PFSK-1 (cell line): Measurements from ENCODE around the gene FRMD4A.

Source experiments
- FOXP2 ChIP-seq: optimal IDR thresholded peaks from 2 replicates; pipeline ENCODE3; 2011; ENCODE audit warnings: borderline replicate concordance, control low read depth, inconsistent platforms; ENCODE audit not compliant: insufficient read depth; ENCODE audit errors: extremely low read length, extremely low read depth
- POLR2AphosphoS5 ChIP-seq: IDR thresholded peaks from 2 replicates; pipeline ENCODE4 v1.6.1; 2012; ENCODE audit warnings: low read depth, mild to moderate bottlenecking, control low read depth, low read length, moderate library complexity
- REST ChIP-seq, 2 experiments: IDR thresholded peaks; 2 replicates each; pipeline versions ENCODE4 v1.6.1 to v1.8.0; 2011 to 2012; ENCODE audit warnings: low read depth in 2 of 2, low read length in 2 of 2, control low read depth in 1 of 2, inconsistent platforms in 1 of 2, mild to moderate bottlenecking in 1 of 2, moderate library complexity in 1 of 2; ENCODE audit not compliant: insufficient read depth in 1 of 2
- SIN3A ChIP-seq: IDR thresholded peaks from 2 replicates; pipeline ENCODE4 v1.6.1; 2012; ENCODE audit warnings: mild to moderate bottlenecking, low read length, moderate library complexity, borderline replicate concordance; ENCODE audit not compliant: insufficient read depth
- TAF1 ChIP-seq: IDR thresholded peaks from 2 replicates; pipeline ENCODE4 v1.6.1; 2012; ENCODE audit warnings: low read length, control low read depth, borderline replicate concordance; ENCODE audit not compliant: insufficient read depth

The FRMD4A gene

DNA sequence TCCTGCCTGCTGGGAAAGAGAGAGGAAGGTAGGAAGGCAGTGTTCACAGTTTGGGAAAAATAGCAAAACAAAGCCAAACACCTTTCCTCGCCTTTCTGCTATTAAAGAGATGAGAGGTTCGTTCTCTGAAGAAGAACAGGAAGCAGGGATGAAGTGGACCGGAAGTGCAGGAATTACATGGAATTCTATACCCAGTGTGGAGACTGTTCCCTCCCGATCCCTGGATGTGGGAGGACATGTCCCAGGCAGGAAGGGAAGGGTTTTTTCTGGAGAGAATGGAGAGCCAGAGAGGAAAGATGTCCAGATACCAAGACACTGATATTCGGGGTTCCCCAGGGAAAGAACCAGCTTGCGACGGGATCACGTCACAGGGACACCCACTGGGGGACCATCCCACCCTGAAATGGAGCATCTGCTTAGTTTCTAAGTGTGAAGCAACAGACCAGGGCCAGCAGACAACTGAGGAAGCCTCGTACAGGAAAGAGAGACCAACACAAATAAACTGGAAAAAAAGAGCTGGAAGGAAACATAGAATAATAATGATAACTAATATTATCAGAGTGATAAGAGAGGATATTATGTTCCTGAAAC, 556.3 kb downstream of the FRMD4A start:
- TF ChIP-seq POLR2AphosphoS5 (no peak), SIN3A (no peak), FOXP2 (no peak), TAF1 (no peak), REST (IDR thresholded peaks at IDR 0.05; ENCODE audit: insufficient read depth in 1 of 2, low read depth in 2 of 2, low read length in 2 of 2) (no peak)

- no peak for TF ChIP-seq REST (IDR thresholded peaks at IDR 0.05; ENCODE audit: insufficient read depth in 1 of 2, low read depth in 2 of 2, low read length in 2 of 2)
- TF ChIP-seq TAF1: no peak
- TF ChIP-seq POLR2AphosphoS5: no peak
- no peak for TF ChIP-seq SIN3A
- TF ChIP-seq FOXP2: no peak
These were observed 557.1 kb downstream of the FRMD4A start for GRCh38 chr10:13773496-13774170.

GRCh38 chr10:13773043-13773442, 557.7 kb downstream of the FRMD4A start:
- no peak for TF ChIP-seq FOXP2
- TF ChIP-seq POLR2AphosphoS5: no peak
- no peak for TF ChIP-seq TAF1
- no peak for TF ChIP-seq REST (IDR thresholded peaks at IDR 0.05; ENCODE audit: insufficient read depth in 1 of 2, low read depth in 2 of 2, low read length in 2 of 2)
- TF ChIP-seq SIN3A: no peak

- TF ChIP-seq FOXP2: no peak
- TF ChIP-seq REST (IDR thresholded peaks at IDR 0.05; ENCODE audit: insufficient read depth in 1 of 2, low read depth in 2 of 2, low read length in 2 of 2): no peak
- no peak for TF ChIP-seq TAF1
- no peak for TF ChIP-seq POLR2AphosphoS5
- TF ChIP-seq SIN3A: no peak
These were observed 558.7 kb downstream of the FRMD4A start for GRCh38 chr10:13771992-13772391.
